Mucosa of rectum (tissue), 2 donors: ENCODE measurements around the gene ZNF670.
"Not testable (repeated sequence)": the region's sequence is repeated elsewhere in the genome, so short reads cannot be mapped to it uniquely, and the experiment has no call there.

ENCODE experiments used
- H3K27ac ChIP-seq, 2 donors: one replicate each; pipeline ENCODE4 v1.7.0; 2013; ENCODE audit warnings: inconsistent platforms in 2 of 2, low read depth in 2 of 2, low read length in 2 of 2
- H3K27me3 ChIP-seq, 2 donors: one replicate each; pipeline ENCODE4 v1.7.0; 2013; ENCODE audit warnings: low read length in 2 of 2; ENCODE audit not compliant: control insufficient read depth in 2 of 2, insufficient read depth in 2 of 2
- H3K36me3 ChIP-seq, 2 donors: one replicate each; pipeline ENCODE4 v1.7.0; 2013; ENCODE audit warnings: low read length in 2 of 2; ENCODE audit not compliant: control insufficient read depth in 2 of 2, insufficient read depth in 2 of 2
- H3K4me1 ChIP-seq, 2 donors: one replicate each; pipeline ENCODE4 v1.7.0; 2013; ENCODE audit warnings: low read length in 2 of 2, mild to moderate bottlenecking in 1 of 2; ENCODE audit not compliant: control insufficient read depth in 2 of 2, insufficient read depth in 2 of 2
- H3K4me3 ChIP-seq, 2 donors: one replicate each; pipeline ENCODE4 v1.7.0; 2013; ENCODE audit warnings: low read length in 2 of 2
- H3K9ac ChIP-seq, 2 donors: one replicate each; pipeline ENCODE4 v1.7.0; 2013; ENCODE audit warnings: low read length in 2 of 2, low read depth in 1 of 2, mild to moderate bottlenecking in 1 of 2
- H3K9me3 ChIP-seq, 2 donors: one replicate each; pipeline ENCODE4 v1.7.0; 2013; ENCODE audit warnings: low read length in 2 of 2; ENCODE audit not compliant: control insufficient read depth in 2 of 2
- donor health status: healthy.
- donor health status: Normal muscosa, but diverticular disease.

The ZNF670 gene

GRCh38 chr1:247078258-247079140, at the start of gene ZNF670:
ZNF670 (minus strand) TSS chr1:247078811; CDS start chr1:247078596, 215 bp downstream.
- Histone ChIP-seq H3K4me3 (peak within 1 kb of the TSS; percentile 85 to 98), H3K36me3 (no peaks in the 10 kb centered on the region), H3K27me3 (no peaks in the 10 kb centered on the region), H3K4me1 (peaks cover 3 to 5% of the 10 kb centered on the region in 2 donors), H3K9me3 (no peaks in the 10 kb centered on the region), H3K27ac (peak within 1 kb of the TSS; percentile 34 to 72), H3K9ac (peak within 1 kb of the TSS; percentile 68 to 94)

- Histone ChIP-seq H3K36me3 (peaks cover 3 to 11% of the 10 kb centered on the region in 2 donors), H3K9me3 (peaks cover 0 to 12% of the 10 kb centered on the region in 2 donors), H3K27ac (peak overlapping the region in 1 of 2 donors; percentile 9), H3K4me3 (peak overlapping the region; percentile 0 to 64), H3K9ac (peak overlapping the region in 1 of 2 donors; percentile 47)
- not testable (repeated sequence) for H3K4me1 ChIP-seq, H3K27me3 ChIP-seq
Measured at GRCh38 chr1:247127519-247128282, 49.1 kb upstream of the ZNF670 start.

- H3K4me3 ChIP-seq, H3K27ac ChIP-seq, H3K36me3 ChIP-seq, H3K9ac ChIP-seq, H3K27me3 ChIP-seq, H3K4me1 ChIP-seq: not testable (repeated sequence)
- peaks cover 0 to 12% of the 10 kb centered on the region in 2 donors for H3K9me3 ChIP-seq
Measured at GRCh38 chr1:247126601-247127000, 48.0 kb upstream of the ZNF670 start.

GRCh38 chr1:247126166-247126565, 47.6 kb upstream of the ZNF670 start:
- not testable (repeated sequence) for H3K27me3 ChIP-seq, H3K27ac ChIP-seq, H3K4me1 ChIP-seq, H3K4me3 ChIP-seq, H3K9me3 ChIP-seq, H3K9ac ChIP-seq, H3K36me3 ChIP-seq

- Histone ChIP-seq H3K36me3 (no peaks in the 10 kb centered on the region), H3K9me3 (no peaks in the 10 kb centered on the region), H3K27ac (no peak overlapping the region), H3K4me1 (no peaks in the 10 kb centered on the region), H3K4me3 (no peak overlapping the region), H3K27me3 (no peaks in the 10 kb centered on the region), H3K9ac (no peak overlapping the region)
Measured at GRCh38 chr1:247121382-247121781, 42.8 kb upstream of the ZNF670 start.

- not testable (repeated sequence) for H3K9me3 ChIP-seq, H3K4me3 ChIP-seq, H3K27me3 ChIP-seq, H3K27ac ChIP-seq, H3K36me3 ChIP-seq, H3K4me1 ChIP-seq, H3K9ac ChIP-seq
Measured at GRCh38 chr1:247120408-247120668, 41.7 kb upstream of the ZNF670 start.

- Histone ChIP-seq H3K4me3 (no peak overlapping the region), H3K9me3 (no peaks in the 10 kb centered on the region), H3K4me1 (no peaks in the 10 kb centered on the region), H3K27ac (no peak overlapping the region), H3K9ac (no peak overlapping the region), H3K27me3 (no peaks in the 10 kb centered on the region), H3K36me3 (no peaks in the 10 kb centered on the region)
Measured at GRCh38 chr1:247119600-247120407, 41.2 kb upstream of the ZNF670 start.

- Histone ChIP-seq H3K27me3 (no peaks in the 10 kb centered on the region), H3K9ac (no peak overlapping the region), H3K4me3 (no peak overlapping the region), H3K36me3 (no peaks in the 10 kb centered on the region), H3K27ac (no peak overlapping the region), H3K4me1 (no peaks in the 10 kb centered on the region), H3K9me3 (no peaks in the 10 kb centered on the region)
Measured at GRCh38 chr1:247118946-247119446, 40.4 kb upstream of the ZNF670 start.

- Histone ChIP-seq H3K36me3 (no peaks in the 10 kb centered on the region), H3K27me3 (no peaks in the 10 kb centered on the region), H3K4me1 (peaks cover 3 to 4% of the 10 kb centered on the region in 2 donors), H3K9ac (no peak overlapping the region), H3K27ac (no peak overlapping the region), H3K4me3 (no peak overlapping the region), H3K9me3 (no peaks in the 10 kb centered on the region)
Measured at GRCh38 chr1:247115545-247115944, 36.9 kb upstream of the ZNF670 start.

- no peak overlapping the region for H3K27ac ChIP-seq
Measured at GRCh38 chr1:247115141-247115510, 36.5 kb upstream of the ZNF670 start.

More at GRCh38 chr1:247115141-247115510, 36.5 kb upstream of the ZNF670 start:
- Histone ChIP-seq H3K9ac (no peak overlapping the region), H3K4me1 (peaks cover 3 to 5% of the 10 kb centered on the region in 2 donors), H3K36me3 (no peaks in the 10 kb centered on the region), H3K9me3 (no peaks in the 10 kb centered on the region), H3K4me3 (no peak overlapping the region), H3K27me3 (no peaks in the 10 kb centered on the region)
